Mammary epithelial cell (primary cell): ENCODE measurements around the gene GZF1.

Source experiments
- EZH2 ChIP-seq: IDR thresholded peaks from 2 replicates; pipeline ENCODE4 v1.6.1; 2012; ENCODE audit warnings: low read length, inconsistent platforms, borderline replicate concordance
- TF ChIP-seq, protein P1 (sequence below), 2 donors: IDR thresholded peaks in 1 of 2; conservative IDR thresholded peaks in 1 of 2; 2 replicates each; pipeline ENCODE4 v1.5.1; 2011 to 2012; ENCODE audit warnings: inconsistent platforms in 2 of 2, low read length in 2 of 2, mild to moderate bottlenecking in 2 of 2, control low read depth in 1 of 2, low read depth in 1 of 2; ENCODE audit not compliant: insufficient read depth in 1 of 2; ENCODE audit errors: extremely low read depth in 1 of 2

- TF ChIP-seq, protein P1, sequence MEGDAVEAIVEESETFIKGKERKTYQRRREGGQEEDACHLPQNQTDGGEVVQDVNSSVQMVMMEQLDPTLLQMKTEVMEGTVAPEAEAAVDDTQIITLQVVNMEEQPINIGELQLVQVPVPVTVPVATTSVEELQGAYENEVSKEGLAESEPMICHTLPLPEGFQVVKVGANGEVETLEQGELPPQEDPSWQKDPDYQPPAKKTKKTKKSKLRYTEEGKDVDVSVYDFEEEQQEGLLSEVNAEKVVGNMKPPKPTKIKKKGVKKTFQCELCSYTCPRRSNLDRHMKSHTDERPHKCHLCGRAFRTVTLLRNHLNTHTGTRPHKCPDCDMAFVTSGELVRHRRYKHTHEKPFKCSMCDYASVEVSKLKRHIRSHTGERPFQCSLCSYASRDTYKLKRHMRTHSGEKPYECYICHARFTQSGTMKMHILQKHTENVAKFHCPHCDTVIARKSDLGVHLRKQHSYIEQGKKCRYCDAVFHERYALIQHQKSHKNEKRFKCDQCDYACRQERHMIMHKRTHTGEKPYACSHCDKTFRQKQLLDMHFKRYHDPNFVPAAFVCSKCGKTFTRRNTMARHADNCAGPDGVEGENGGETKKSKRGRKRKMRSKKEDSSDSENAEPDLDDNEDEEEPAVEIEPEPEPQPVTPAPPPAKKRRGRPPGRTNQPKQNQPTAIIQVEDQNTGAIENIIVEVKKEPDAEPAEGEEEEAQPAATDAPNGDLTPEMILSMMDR (conservative IDR thresholded peaks at IDR 0.05 in 1 of 2, IDR thresholded peaks at IDR 0.05 in 1 of 2; ENCODE audit: extremely low read depth in 1 of 2, insufficient read depth in 1 of 2, low read depth in 1 of 2, low read length in 2 of 2) = no peak
- TF ChIP-seq EZH2 = no peak
Observed at GRCh38 chr20:23365390-23366165, 3.6 kb downstream of the GZF1 start.
